Measurements from ENCODE around the gene SRA1. TPM values are rescaled to one million over a fixed set of nuclear protein-coding genes. Genes with fewer than 3 reads are reported as not detected.

SRA1 gene
- total and polyA plus RNA-seq, 2 of the 8 experiments (the other 6 are each of a cell fraction or from before 2014, with no cell fraction given) = 27.4 to 39.4 TPM

DNA sequence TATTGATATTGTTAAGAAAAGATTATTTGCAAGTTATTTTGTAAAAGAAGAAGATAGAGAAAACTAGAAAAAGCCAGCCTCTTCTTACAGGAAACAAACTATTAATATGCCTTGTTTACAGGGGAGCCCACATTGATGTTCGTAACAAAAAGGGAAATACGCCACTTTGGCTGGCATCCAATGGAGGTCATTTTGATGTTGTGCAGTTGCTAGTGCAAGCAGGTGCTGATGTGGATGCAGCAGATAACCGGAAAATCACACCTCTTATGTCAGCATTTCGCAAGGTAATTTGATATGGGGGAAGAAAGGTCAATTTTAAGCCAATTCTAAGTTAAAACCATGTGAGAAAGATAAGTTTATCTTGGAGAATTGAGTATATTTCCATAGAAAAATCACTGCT lies 47.4 kb downstream of the SRA1 start:
- no peak overlapping the region for H3K18ac ChIP-seq (ENCODE audit: extremely low read depth, low read length)
- H3K79me2 ChIP-seq (ENCODE audit: control insufficient read depth in 1 of 2, insufficient read depth in 2 of 2, low read length in 2 of 2) = no peaks in the 10 kb centered on the region
- no peak overlapping the region for H3K56ac ChIP-seq (replicated peaks; ENCODE audit: insufficient read length, low read depth, low read length)
- H2BK15ac ChIP-seq (ENCODE audit: low read length) = no peak overlapping the region
- H3K4me2 ChIP-seq (ENCODE audit: insufficient read depth in 1 of 2, low read depth in 2 of 2, low read length in 2 of 2) = no peak overlapping the region
- H3K4me3 ChIP-seq (ENCODE audit: extremely low read depth in 1 of 4, insufficient read depth in 2 of 4, low read depth in 3 of 4, low read length in 4 of 4) = no peak overlapping the region
- peaks cover 14 to 78% (median 57%) of the 10 kb centered on the region in 4 experiments for H3K36me3 ChIP-seq (ENCODE audit: control insufficient read depth in 2 of 4, insufficient read depth in 4 of 4, low read length in 3 of 4)
- CTCF ChIA-PET (ENCODE audit: partially characterized antibody) = interaction anchor here (1.2 kb wide), 1 partner anchor 253 kb away, joined by 4 read pairs; no protein-coding TSS in a partner anchor
- FAIRE-seq = no peak
- no peaks in the 10 kb centered on the region for H3K79me1 ChIP-seq (ENCODE audit: low read depth, low read length)
- H2BK20ac ChIP-seq (ENCODE audit: low read length) = no peak overlapping the region
- no peak overlapping the region for H3K23ac ChIP-seq (ENCODE audit: insufficient read length)
- no peak overlapping the region for H3K27ac ChIP-seq (ENCODE audit: low read depth, low read length)
- POLR2A ChIA-PET (ENCODE audit: partially characterized antibody) = interaction anchor here (1.1 kb wide), 1 partner anchor 21 kb away, joined by 3 read pairs; no protein-coding TSS in a partner anchor
- H3K14ac ChIP-seq (ENCODE audit: insufficient read length) = no peak overlapping the region
- no peak overlapping the region for H2AFZ ChIP-seq (ENCODE audit: low read length)
- H3K4ac ChIP-seq (replicated peaks; ENCODE audit: insufficient read length, low read depth, low read length) = no peak overlapping the region
- no peak overlapping the region for H2BK5ac ChIP-seq (ENCODE audit: low read depth, low read length)
- H3K27me3 ChIP-seq (replicated peaks in 1 of 4; ENCODE audit: control insufficient read depth in 3 of 4, extremely low read depth in 1 of 4, insufficient read depth in 3 of 4, low read length in 3 of 4) = no peaks in the 10 kb centered on the region
- no peak overlapping the region for H4K5ac ChIP-seq (ENCODE audit: insufficient read length, low read depth, low read length)
- no peaks in the 10 kb centered on the region for H3K9me3 ChIP-seq (ENCODE audit: insufficient read depth in 2 of 2, low read depth in 1 of 2, low read length in 1 of 2)
- H4K91ac ChIP-seq (replicated peaks; ENCODE audit: insufficient read length, low read length) = no peak overlapping the region
- H3K4me1 ChIP-seq (replicated peaks in 1 of 4; ENCODE audit: control insufficient read depth in 3 of 4, insufficient read depth in 4 of 4, low read length in 3 of 4) = no peaks in the 10 kb centered on the region
- no peak for DNase-seq (ENCODE audit: low read depth in 1 of 2, low spot score in 2 of 2)
- H2AK5ac ChIP-seq (ENCODE audit: low read depth, low read length) = no peak overlapping the region
- no peak overlapping the region for H3K9ac ChIP-seq (replicated peaks in 1 of 4; ENCODE audit: extremely low read depth in 1 of 4, low read depth in 3 of 4, low read length in 3 of 4)
- WGBS, 2 experiments (ENCODE audit: extremely low coverage in 1 of 2, insufficient coverage in 1 of 2, insufficient read length in 1 of 2, insufficient replicate concordance in 2 of 2, low coverage in 1 of 2, low lambda C conversion rate in 2 of 2, missing lambda C conversion rate in 1 of 2) = 95% methylated on average over 4 of the region's 4 CpGs; no CpG with 5 or more reads in 1 of the 2 experiments
- no peak overlapping the region for H2BK120ac ChIP-seq (replicated peaks; ENCODE audit: low read depth, low read length)
- no peak overlapping the region for H4K8ac ChIP-seq (ENCODE audit: extremely low read depth, insufficient read depth, low read length)
- no peak overlapping the region for H2BK12ac ChIP-seq (ENCODE audit: low read depth, low read length)
- peaks cover 0 to 2% of the 10 kb centered on the region in 2 experiments for H4K20me1 ChIP-seq (replicated peaks in 1 of 2; ENCODE audit: control insufficient read depth in 1 of 2, insufficient read depth in 2 of 2, low read length in 2 of 2)
- no peaks in the 10 kb centered on the region for H3K23me2 ChIP-seq (ENCODE audit: low read depth, low read length)

All from H1 (cell line).